HFFc6 (cell line): Measurements from ENCODE around the gene SLC2A4RG. TPM values are rescaled to one million over a fixed set of nuclear protein-coding genes. Genes with fewer than 3 reads are reported as not detected.

Source experiments
- DNase-seq: peaks from one replicate; pipeline ENCODE4 v3.0.0-alpha.2; 2018
- H3K27ac Mint-ChIP-seq: 2 replicates; pipeline ENCODE4 v1.8.0; 2020; ENCODE audit warnings: mild to moderate bottlenecking, mixed read lengths
- H3K27me3 Mint-ChIP-seq: 2 replicates; pipeline ENCODE4 v1.8.0; 2021; ENCODE audit warnings: mild to moderate bottlenecking, moderate library complexity, mixed read lengths; ENCODE audit not compliant: insufficient read depth
- H3K36me3 Mint-ChIP-seq: 2 replicates; pipeline ENCODE4 v1.8.0; 2021; ENCODE audit warnings: low read depth, mixed read lengths
- H3K4me1 Mint-ChIP-seq: 2 replicates; pipeline ENCODE4 v1.8.0; 2020; ENCODE audit warnings: low read depth, mixed read lengths
- H3K4me3 Mint-ChIP-seq: 2 replicates; pipeline ENCODE4 v1.8.0; 2020; ENCODE audit warnings: mild to moderate bottlenecking, moderate library complexity, mixed read lengths
- H3K9me3 Mint-ChIP-seq: 2 replicates; pipeline ENCODE4 v1.8.0; 2020; ENCODE audit warnings: mild to moderate bottlenecking, mixed read lengths
- total RNA-seq, 6 experiments: library from RNA; stranded (reverse); fragmentation: NEBNext Ultra II Directional; extraction: Animal tissue kit (Norgen Biotek cat#: 25700); gene quantifications; 2 replicates in 1 of 6; 3 replicates in 5 of 6; pipeline ENCODE4 v1.2.3, GENCODE V29; 2021
- TF ChIP-seq, protein P1 (sequence below): fragments of 200-600 bp; sonication (generic); IDR thresholded peaks from 2 replicates; pipeline ENCODE4 v1.5.0; 2021; ENCODE audit warnings: antibody characterized with exemption, mild to moderate bottlenecking

Gene SLC2A4RG
- total RNA-seq, 6 experiments from 2014 or later = 89.6 to 122 (median 102) TPM

DNA sequence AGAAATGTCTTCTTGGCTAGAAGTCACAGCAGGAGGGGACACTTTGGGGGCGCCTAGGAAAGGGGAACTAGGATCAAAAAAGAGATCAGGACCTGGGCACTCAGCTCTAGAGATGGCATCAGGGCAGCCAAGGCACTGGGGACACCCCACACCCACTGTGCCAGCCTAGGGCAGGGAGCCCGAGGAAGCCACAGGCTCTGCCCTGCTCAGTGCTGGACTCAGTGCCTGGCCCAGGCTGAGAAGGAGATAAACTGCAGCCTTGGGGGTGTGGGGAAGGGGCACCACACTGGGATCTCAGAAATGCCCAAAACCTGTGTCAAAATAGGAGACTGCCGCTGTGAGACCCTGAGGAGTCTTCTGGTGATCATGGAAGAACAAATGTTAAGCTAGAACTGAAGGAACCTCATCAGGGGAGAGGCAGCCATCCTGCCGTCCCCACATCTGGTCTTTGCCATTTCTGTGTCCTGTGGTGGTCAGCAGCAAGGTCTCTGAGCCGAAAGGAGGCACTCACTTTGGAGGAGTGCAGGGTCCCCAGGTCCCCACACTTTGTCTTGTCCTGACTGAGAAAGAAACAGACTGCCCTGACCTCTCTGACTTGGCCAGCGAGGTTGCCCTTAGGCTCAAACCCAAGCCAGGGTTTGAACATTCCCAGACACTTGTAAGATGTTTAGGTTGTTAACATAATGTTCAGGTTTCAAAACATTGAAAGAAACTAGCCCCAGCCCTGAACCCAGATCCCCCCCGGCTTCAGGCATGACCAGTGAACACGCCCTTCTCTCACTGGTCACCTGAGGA, 34.1 kb upstream of the SLC2A4RG start:
- Mint-ChIP-seq H3K27ac (0 out of 2 replicates have a peak overlapping the region, but pooled peaks have one; percentile 9), H3K4me1 (peaks cover 29% of the 10 kb centered on the region), H3K36me3 (peaks cover 24% of the 10 kb centered on the region), H3K4me3 (no peak overlapping the region), H3K27me3 (peaks cover 3% of the 10 kb centered on the region), H3K9me3 (no peaks in the 10 kb centered on the region)
- TF ChIP-seq, protein P1, sequence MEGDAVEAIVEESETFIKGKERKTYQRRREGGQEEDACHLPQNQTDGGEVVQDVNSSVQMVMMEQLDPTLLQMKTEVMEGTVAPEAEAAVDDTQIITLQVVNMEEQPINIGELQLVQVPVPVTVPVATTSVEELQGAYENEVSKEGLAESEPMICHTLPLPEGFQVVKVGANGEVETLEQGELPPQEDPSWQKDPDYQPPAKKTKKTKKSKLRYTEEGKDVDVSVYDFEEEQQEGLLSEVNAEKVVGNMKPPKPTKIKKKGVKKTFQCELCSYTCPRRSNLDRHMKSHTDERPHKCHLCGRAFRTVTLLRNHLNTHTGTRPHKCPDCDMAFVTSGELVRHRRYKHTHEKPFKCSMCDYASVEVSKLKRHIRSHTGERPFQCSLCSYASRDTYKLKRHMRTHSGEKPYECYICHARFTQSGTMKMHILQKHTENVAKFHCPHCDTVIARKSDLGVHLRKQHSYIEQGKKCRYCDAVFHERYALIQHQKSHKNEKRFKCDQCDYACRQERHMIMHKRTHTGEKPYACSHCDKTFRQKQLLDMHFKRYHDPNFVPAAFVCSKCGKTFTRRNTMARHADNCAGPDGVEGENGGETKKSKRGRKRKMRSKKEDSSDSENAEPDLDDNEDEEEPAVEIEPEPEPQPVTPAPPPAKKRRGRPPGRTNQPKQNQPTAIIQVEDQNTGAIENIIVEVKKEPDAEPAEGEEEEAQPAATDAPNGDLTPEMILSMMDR = no peak
- DNase-seq = no peak

GRCh38 chr20:63706027-63706695, 33.4 kb upstream of the SLC2A4RG start:
- no peak for DNase-seq
- Mint-ChIP-seq H3K27me3 (peaks cover 2% of the 10 kb centered on the region; the same call in 1 of the 2 replicates), H3K36me3 (peaks cover 31% of the 10 kb centered on the region), H3K4me1 (peaks cover 33% of the 10 kb centered on the region), H3K27ac (peak overlapping the region; percentile 79), H3K4me3 (peak overlapping the region; percentile 94), H3K9me3 (no peaks in the 10 kb centered on the region)
- TF ChIP-seq, protein P1 = no peak

GRCh38 chr20:63706852-63707557, 32.6 kb upstream of the SLC2A4RG start:
- Mint-ChIP-seq H3K4me3 (peak overlapping the region; percentile 94), H3K4me1 (peaks cover 33% of the 10 kb centered on the region), H3K27me3 (peaks cover 2% of the 10 kb centered on the region; the same call in 1 of the 2 replicates), H3K36me3 (peaks cover 37% of the 10 kb centered on the region), H3K27ac (peak overlapping the region; percentile 79), H3K9me3 (0 out of 2 replicates have a peak, but pooled peaks cover under 1% of the 10 kb centered on the region)
- TF ChIP-seq, protein P1 = peak; percentile 52
- DNase-seq = peak; percentile 22

DNA sequence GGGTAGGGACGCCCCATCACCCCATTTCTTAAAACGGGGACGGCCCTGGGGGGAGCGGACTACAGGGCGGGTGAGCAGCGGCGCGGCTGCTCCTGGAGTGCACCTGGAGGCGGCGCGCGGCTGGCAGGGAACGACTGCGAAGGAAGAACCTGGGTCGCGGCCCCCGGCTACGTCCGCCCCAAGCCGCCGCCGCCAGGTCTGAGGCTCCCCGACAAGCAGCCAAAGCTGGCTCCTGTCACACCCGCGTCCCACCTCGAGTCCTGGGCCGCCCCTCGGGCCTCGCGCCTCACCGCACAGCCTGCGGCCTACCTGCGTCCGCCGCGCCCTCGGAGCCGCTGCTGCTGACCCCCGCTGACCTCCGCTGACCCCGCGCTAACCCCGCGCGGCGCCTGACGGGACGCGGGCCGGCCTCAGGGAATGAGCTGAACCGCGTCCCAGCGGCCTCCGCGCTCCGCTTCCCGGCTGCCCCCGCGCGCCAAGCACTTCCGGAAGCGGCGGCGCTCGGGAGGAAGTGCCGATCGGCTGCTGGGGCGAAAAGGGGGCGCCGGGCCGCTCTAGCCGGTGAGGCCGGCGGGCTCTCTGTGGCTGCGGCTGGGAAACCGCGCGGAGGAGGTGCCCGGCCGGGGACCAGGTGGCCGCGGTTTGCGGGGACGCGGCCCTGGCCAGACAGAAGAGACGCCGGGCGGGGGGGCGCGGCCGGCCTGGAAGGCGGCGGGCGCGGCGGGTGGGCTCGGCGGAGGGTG, 31.8 kb upstream of the SLC2A4RG start, which contains the start of the genes ARFRP1 and ZGPAT:
Gene ARFRP1 (minus strand): TSS at position 419 of the 743 bp plus-strand sequence. CDS start 885 bp downstream, outside the sequence.
Gene ZGPAT (plus strand): TSS at position 482 of the 743 bp plus-strand sequence. CDS start 542 bp downstream, outside the sequence.
- H3K27me3 Mint-ChIP-seq = peaks cover 2% of the 10 kb centered on the region; the same call in 1 of the 2 replicates
- H3K4me3 Mint-ChIP-seq = peak within 1 kb of the TSS; percentile 94
- TF ChIP-seq, protein P1 = no peak

More for the DNA sequence above, 31.8 kb upstream of the SLC2A4RG start, which contains the start of the genes ARFRP1 and ZGPAT:
- H3K27ac Mint-ChIP-seq = peak within 1 kb of the TSS; percentile 79
- H3K4me1 Mint-ChIP-seq = peaks cover 33% of the 10 kb centered on the region
- H3K9me3 Mint-ChIP-seq = peaks cover 6% of the 10 kb centered on the region
- peak; percentile 58 for DNase-seq
- peaks cover 44% of the 10 kb centered on the region for H3K36me3 Mint-ChIP-seq
